ENCODE data around the gene MEOX1. TPM values are rescaled to one million over a fixed set of nuclear protein-coding genes. Genes with fewer than 3 reads are reported as not detected.

Gene MEOX1
- total and polyA plus RNA-seq, 2 of the 13 experiments (the other 11 are each of a cell fraction or from before 2014, with no cell fraction given) = not detected

DNA sequence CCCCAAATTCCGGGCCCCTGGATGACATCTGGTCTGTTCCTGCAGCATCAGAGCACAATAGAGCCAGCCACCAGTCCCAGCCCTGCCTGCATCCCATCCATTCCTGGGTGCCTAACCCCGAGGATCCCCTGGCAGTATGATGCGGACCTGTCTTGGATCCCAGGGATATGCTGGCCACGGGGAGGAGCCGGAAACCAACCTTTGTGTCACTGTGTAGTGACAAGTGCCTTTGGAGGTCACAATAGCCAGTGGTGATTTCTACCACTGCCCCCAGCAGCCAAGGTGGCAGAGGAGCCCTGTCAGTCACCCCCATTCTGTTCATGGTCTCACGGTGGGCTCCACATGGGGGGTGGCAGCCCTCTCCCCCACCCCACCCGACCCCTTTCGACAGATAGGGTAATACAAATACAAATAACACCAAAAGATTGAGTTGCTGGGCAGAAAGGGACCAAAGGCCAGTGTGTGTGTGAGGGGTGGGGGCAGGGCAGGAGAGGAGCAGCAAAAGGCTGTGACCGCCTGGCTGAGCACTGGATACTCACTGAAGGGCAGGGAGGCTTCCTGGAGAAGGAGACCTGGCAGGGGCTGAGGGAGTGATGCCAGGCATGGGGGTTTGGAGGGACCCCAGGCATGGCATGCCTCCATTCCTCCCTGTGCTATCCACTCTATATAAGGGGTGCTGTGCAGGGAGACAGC lies 29.0 kb upstream of the MEOX1 start (continued):
- TF ChIP-seq, protein P1, sequence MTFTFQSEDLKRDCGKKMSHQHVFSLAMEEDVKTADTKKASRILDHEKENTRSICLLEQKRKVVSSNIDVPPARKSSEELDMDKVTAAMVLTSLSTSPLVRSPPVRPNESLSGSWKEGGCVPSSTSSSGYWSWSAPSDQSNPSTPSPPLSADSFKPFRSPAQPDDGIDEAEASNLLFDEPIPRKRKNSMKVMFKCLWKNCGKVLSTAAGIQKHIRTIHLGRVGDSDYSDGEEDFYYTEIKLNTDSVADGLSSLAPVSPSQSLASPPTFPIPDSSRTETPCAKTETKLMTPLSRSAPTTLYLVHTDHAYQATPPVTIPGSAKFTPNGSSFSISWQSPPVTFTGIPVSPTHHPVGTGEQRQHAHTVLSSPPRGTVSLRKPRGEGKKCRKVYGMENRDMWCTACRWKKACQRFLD (CRISPR knock-in tag; IDR thresholded peaks at IDR 0.05; ENCODE audit: borderline replicate concordance) = no peak
- TF ChIP-seq ZNF256 (CRISPR knock-in tag; conservative IDR thresholded peaks at IDR 0.05) (no peak), ZNF34 (CRISPR knock-in tag; IDR thresholded peaks at IDR 0.05; ENCODE audit: borderline replicate concordance) (no peak), ZNF343 (CRISPR knock-in tag; IDR thresholded peaks at IDR 0.05) (no peak), ZSCAN30 (CRISPR knock-in tag; IDR thresholded peaks at IDR 0.05) (no peak), ARID2 (CRISPR knock-in tag; IDR thresholded peaks at IDR 0.05; ENCODE audit: borderline replicate concordance) (no peak), HOXA7 (CRISPR knock-in tag; IDR thresholded peaks at IDR 0.05) (0 out of 2 replicates have a peak, but pooled peaks have one; percentile 20), SMARCE1 (IDR thresholded peaks at IDR 0.05; ENCODE audit: borderline replicate concordance) (no peak), FOSL2 (CRISPR knock-in tag; IDR thresholded peaks at IDR 0.05) (no peak), TAF15 (IDR thresholded peaks at IDR 0.05; ENCODE audit: low read depth, low read length, poor library complexity, severe bottlenecking) (no peak), ZNF121 (CRISPR knock-in tag; IDR thresholded peaks at IDR 0.05) (no peak), ZNF430 (CRISPR knock-in tag; IDR thresholded peaks at IDR 0.05) (no peak), TBX2 (CRISPR knock-in tag; IDR thresholded peaks at IDR 0.05; ENCODE audit: borderline replicate concordance) (peak; percentile 25; the same call in 1 of the 2 replicates), PHF20 (CRISPR knock-in tag; IDR thresholded peaks at IDR 0.05) (no peak), ZNF850 (CRISPR knock-in tag; conservative IDR thresholded peaks at IDR 0.05) (no peak), ZFP90 (CRISPR knock-in tag; IDR thresholded peaks at IDR 0.05; ENCODE audit: borderline replicate concordance) (no peak), CC2D1A (CRISPR knock-in tag; IDR thresholded peaks at IDR 0.05) (no peak), ZNF577 (CRISPR knock-in tag; IDR thresholded peaks at IDR 0.05; ENCODE audit: borderline replicate concordance, low read depth) (no peak), NFKBIZ (CRISPR knock-in tag; IDR thresholded peaks at IDR 0.05) (no peak)
- TF ChIP-seq, protein P2, sequence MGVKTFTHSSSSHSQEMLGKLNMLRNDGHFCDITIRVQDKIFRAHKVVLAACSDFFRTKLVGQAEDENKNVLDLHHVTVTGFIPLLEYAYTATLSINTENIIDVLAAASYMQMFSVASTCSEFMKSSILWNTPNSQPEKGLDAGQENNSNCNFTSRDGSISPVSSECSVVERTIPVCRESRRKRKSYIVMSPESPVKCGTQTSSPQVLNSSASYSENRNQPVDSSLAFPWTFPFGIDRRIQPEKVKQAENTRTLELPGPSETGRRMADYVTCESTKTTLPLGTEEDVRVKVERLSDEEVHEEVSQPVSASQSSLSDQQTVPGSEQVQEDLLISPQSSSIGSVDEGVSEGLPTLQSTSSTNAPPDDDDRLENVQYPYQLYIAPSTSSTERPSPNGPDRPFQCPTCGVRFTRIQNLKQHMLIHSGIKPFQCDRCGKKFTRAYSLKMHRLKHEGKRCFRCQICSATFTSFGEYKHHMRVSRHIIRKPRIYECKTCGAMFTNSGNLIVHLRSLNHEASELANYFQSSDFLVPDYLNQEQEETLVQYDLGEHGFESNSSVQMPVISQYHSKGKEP (CRISPR knock-in tag; IDR thresholded peaks at IDR 0.05) = no peak
- TF ChIP-seq, protein P3, sequence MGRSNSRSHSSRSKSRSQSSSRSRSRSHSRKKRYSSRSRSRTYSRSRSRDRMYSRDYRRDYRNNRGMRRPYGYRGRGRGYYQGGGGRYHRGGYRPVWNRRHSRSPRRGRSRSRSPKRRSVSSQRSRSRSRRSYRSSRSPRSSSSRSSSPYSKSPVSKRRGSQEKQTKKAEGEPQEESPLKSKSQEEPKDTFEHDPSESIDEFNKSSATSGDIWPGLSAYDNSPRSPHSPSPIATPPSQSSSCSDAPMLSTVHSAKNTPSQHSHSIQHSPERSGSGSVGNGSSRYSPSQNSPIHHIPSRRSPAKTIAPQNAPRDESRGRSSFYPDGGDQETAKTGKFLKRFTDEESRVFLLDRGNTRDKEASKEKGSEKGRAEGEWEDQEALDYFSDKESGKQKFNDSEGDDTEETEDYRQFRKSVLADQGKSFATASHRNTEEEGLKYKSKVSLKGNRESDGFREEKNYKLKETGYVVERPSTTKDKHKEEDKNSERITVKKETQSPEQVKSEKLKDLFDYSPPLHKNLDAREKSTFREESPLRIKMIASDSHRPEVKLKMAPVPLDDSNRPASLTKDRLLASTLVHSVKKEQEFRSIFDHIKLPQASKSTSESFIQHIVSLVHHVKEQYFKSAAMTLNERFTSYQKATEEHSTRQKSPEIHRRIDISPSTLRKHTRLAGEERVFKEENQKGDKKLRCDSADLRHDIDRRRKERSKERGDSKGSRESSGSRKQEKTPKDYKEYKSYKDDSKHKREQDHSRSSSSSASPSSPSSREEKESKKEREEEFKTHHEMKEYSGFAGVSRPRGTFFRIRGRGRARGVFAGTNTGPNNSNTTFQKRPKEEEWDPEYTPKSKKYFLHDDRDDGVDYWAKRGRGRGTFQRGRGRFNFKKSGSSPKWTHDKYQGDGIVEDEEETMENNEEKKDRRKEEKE (IDR thresholded peaks at IDR 0.05) = no peak
- TF ChIP-seq, protein P4, sequence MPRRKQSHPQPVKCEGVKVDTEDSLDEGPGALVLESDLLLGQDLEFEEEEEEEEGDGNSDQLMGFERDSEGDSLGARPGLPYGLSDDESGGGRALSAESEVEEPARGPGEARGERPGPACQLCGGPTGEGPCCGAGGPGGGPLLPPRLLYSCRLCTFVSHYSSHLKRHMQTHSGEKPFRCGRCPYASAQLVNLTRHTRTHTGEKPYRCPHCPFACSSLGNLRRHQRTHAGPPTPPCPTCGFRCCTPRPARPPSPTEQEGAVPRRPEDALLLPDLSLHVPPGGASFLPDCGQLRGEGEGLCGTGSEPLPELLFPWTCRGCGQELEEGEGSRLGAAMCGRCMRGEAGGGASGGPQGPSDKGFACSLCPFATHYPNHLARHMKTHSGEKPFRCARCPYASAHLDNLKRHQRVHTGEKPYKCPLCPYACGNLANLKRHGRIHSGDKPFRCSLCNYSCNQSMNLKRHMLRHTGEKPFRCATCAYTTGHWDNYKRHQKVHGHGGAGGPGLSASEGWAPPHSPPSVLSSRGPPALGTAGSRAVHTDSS (CRISPR knock-in tag; conservative IDR thresholded peaks at IDR 0.05) = no peak
